DMS153 treated with DMSO at 0.1 percent for 48 hours (cell line): ENCODE data around the gene EPAS1.
"Not testable (repeated sequence)": the region's sequence is repeated elsewhere in the genome, so short reads cannot be mapped to it uniquely, and the experiment has no call there.

Experiments
- DNase-seq: peaks from one replicate; lab custom pipeline; 2025; ENCODE audit not compliant: unreplicated experiment; lab: John Stamatoyannopoulos, UW

Gene EPAS1

GRCh38 chr2:46394649-46395510, 97.7 kb downstream of the EPAS1 start:
- DNase-seq, result no peak

GRCh38 chr2:46395730-46396129, 98.5 kb downstream of the EPAS1 start:
- DNase-seq, result not testable (repeated sequence)

DNA sequence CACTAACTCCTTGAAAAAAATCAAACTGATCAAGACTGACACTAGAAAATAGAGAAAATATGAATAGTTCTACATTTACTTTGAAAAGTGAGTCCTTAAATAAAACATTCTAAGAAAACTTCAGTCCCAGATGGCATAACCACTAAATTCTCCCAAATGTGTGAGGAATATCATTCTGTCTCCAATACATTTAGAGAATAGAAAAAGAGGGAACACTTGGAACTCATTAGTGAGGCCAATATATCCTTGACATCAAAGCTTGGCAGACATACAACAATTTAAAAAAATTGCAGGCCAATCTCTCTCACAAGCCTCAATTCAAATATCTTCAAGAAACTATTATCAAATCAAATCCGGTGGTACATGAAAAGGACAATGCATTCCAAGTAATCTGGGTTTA, 102.8 kb downstream of the EPAS1 start:
- DNase-seq, result no peak

DNA sequence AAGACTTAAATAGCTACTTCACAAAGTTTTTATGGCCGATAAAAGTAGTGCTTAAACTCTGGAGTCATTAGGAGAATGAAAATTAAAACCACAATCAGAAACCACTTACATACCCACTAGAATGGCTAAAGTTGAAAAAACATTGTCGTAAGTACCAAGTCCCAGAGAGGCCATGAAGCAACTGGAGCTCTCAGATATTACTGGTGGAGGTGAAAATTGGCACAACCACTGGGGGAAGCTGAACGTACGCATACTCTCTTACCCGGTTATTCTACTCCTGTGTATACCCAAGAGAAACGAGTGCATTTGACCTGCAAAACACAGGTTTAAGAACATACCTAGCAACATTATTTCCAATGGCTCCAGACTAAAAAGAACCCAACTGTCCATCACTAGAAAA, 105.7 kb downstream of the EPAS1 start:
- no peak for DNase-seq

- DNase-seq, result no peak
Observed at GRCh38 chr2:46404181-46404759, 107.1 kb downstream of the EPAS1 start.

GRCh38 chr2:46407852-46408455, 110.7 kb downstream of the EPAS1 start:
- DNase-seq, result no peak

GRCh38 chr2:46409756-46410155, 112.5 kb downstream of the EPAS1 start:
- DNase-seq, result no peak

GRCh38 chr2:46410273-46411244, 113.4 kb downstream of the EPAS1 start:
- no peak for DNase-seq

DNA sequence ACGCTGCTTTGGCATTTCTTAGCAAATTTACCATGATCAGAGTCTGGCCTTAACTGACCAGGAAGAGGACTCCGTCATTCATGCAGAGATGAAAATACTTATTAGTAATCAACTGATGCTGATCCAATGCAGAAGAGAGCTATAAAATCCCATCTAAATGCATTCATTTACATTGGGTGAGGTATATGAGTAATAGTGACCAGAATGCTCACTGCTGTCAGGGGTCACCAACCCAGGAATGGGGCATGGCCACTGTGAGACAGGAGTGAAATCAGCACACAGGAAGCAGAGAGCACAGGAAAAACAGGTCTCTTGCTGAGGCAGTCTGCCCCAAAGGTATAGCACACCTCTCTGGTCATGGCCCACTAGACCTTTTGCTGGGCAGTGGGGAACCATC, 114.0 kb downstream of the EPAS1 start:
- DNase-seq, result no peak

- DNase-seq, result no peak
Observed at GRCh38 chr2:46411985-46412384, 114.8 kb downstream of the EPAS1 start.

DNA sequence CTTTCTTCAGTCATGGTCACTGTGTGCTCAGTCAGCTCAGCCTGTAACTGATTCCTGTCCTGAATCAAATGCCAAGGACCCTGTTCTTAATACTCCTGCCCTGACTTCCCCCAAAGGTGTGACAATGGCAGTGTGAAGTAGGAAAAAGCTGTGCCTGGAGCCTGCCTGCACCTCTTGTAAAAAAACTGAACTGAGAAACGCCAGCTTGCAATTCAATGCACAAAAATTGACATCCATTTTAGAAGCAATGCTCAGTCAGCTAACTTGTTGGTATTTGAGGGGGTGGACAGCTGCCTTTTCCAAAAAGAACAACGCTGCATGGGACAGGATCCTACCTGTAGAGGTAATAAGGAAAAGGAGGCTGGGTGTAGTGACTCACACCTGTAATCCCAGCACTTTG, 115.9 kb downstream of the EPAS1 start:
- DNase-seq, result no peak

DNA sequence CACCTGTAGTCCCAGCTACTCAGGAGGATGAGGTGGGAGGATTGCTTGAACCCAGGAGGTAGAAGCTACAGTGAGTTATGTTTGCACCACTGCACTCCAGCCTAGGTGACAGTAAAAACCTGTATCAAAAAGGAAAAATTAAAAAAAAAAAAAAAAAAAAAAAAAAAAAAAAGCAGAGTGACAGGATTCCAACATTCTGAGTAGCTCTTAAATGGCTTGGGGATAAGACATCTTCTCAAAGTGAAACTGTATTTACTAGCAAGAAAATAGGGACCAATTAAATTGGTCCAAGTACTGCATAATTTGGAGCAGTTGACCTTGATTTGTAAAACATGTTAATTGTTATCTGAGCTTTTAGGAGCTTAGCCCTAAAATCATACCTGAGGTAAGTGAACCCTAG, 116.4 kb downstream of the EPAS1 start:
- DNase-seq, result no peak

DNA sequence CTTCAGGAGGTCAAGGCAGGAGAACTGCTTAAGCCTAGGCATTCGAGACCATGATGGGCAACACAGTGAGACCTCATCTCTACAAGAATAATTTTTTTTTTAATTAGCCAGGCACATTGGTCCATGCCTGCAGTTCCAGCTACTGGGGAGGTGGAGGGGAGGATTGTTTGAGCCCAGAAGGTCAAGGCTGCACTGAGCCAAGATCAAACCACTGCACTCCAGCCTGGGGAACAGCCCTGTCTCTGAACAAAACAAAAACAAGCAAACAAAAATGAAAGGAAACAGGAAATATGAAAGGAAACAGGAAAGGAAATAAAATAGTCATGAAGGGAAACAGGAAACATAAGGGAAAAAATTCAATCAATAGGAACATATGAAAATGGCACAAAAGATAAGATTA, 117.5 kb downstream of the EPAS1 start:
- no peak for DNase-seq

- DNase-seq, result no peak
Observed at GRCh38 chr2:46416280-46416679, 119.1 kb downstream of the EPAS1 start.

- DNase-seq, result no peak
Observed at GRCh38 chr2:46416739-46417403, 119.7 kb downstream of the EPAS1 start.

GRCh38 chr2:46420945-46421344, 123.7 kb downstream of the EPAS1 start:
- no peak for DNase-seq

- no peak for DNase-seq
Observed at GRCh38 chr2:46421361-46421760, 124.2 kb downstream of the EPAS1 start.

DNA sequence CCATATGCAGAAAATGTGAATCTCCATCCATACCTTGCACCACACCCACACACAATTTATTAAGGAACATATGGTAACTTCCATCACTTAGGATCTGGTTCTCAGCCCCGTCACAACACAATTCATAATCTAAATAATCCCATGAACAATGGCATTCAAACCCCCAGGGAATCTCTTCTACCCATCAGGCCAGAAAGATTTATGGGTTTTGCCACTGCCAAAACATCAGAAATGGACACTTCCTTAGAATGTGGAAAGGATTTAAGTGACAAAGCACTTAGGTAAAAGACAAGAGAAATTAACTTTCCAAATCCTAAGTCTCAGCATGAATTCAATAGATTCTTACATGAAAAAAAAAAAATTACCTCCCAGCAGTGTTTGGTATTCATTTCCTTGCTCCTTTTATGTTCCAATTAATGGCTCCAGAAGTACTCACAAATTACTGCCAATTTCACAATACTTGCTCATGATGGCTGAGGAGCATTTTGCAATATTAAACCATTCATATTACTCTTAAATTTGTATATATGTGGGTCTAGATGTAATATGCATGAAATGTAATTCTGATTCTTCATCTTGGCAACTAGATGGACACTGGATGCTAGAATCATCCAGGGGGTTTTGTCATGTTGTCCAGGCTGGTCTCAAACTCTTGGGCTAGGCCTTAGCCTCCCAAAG, 125.6 kb downstream of the EPAS1 start:
- no peak for DNase-seq

GRCh38 chr2:46424937-46425336, 127.7 kb downstream of the EPAS1 start:
- no peak for DNase-seq

DNA sequence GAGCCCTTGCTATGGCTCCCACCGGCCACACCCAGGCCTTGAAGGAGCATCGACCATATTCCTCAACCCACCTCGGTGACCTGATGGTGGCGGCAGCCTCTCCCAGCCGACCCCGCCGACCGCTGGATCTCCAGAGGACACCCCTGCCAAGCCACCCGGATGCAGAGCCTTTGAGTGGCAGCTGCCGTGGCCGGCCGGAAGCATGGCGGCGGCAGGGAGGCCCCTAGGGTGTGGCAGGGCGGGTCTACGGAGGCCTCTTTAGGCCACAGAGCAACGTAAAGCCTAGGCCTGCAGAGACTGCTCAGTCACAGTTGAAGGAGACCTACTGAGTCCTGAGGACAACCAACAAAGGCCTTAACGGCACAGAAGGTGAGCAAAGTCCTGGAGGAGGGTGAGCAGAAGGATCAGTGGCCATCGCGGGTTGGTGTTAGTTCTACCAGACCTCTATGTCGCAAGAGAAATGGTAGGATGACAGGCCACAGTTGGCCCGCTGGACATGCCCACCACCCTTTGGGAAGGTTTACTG, 131.8 kb downstream of the EPAS1 start:
- DNase-seq, result no peak
